Measurements from ENCODE around the gene HOXB8. TPM values are rescaled to one million over a fixed set of nuclear protein-coding genes. Genes with fewer than 3 reads are reported as not detected.

The HOXB8 gene
- total RNA-seq, 1 donor from 2014 or later, result not detected

DNA sequence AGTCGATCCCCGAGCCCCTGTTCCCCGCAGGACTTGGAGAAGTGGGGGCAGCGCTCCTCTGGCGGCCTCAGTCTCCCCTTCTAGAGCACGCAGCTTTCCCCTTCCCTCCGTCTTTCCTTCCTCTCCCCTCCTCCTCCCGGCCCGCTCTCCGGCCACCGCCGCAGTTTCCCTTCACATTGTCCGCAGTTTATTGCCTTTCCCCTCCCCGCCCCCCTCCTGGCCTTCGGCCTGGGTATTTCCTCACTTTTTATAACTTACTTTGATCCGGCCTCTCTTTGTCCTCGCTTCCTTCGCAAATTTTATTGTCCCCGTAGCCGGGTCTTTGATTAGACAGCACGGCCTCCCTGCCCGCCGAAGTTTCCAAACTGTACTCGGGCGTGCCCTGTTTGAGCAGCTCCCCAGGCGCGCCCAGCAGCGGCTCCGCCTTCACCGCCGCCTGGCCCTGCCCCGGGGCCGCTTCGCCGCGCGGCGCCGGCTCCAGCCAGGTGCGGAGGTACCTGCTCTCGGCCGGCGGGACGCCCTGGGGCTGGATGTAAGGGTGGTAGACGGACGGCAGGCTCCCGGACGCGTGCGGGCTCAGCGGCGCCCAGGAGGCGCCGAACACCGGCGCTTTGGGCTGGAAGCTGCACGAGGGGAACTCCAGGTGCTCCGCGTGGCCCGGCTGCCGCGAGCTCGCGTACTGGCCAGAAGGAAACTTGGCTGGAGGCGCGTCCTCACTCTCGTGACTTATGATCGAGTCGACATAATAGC, 10.6 kb upstream of the HOXB8 start:
- Mint-ChIP-seq H3K9me3 (no peaks in the 10 kb centered on the region), H3K4me3 (ENCODE audit: low read depth) (peak overlapping the region; percentile 82), H3K4me1 (ENCODE audit: low read depth) (peaks cover 12% of the 10 kb centered on the region), H3K36me3 (ENCODE audit: low read depth) (no peaks in the 10 kb centered on the region), H3K27me3 (ENCODE audit: low read depth) (peaks cover 81% of the 10 kb centered on the region), H3K27ac (no peak overlapping the region)
- DNase-seq (ENCODE audit: low spot score), result no peak
- intact Hi-C loops (cut with micrococcal nuclease), result loop anchor here (10.0 kb wide), 1 partner anchor 869 kb away; the partner anchor contains the start of gene NGFR

DNA sequence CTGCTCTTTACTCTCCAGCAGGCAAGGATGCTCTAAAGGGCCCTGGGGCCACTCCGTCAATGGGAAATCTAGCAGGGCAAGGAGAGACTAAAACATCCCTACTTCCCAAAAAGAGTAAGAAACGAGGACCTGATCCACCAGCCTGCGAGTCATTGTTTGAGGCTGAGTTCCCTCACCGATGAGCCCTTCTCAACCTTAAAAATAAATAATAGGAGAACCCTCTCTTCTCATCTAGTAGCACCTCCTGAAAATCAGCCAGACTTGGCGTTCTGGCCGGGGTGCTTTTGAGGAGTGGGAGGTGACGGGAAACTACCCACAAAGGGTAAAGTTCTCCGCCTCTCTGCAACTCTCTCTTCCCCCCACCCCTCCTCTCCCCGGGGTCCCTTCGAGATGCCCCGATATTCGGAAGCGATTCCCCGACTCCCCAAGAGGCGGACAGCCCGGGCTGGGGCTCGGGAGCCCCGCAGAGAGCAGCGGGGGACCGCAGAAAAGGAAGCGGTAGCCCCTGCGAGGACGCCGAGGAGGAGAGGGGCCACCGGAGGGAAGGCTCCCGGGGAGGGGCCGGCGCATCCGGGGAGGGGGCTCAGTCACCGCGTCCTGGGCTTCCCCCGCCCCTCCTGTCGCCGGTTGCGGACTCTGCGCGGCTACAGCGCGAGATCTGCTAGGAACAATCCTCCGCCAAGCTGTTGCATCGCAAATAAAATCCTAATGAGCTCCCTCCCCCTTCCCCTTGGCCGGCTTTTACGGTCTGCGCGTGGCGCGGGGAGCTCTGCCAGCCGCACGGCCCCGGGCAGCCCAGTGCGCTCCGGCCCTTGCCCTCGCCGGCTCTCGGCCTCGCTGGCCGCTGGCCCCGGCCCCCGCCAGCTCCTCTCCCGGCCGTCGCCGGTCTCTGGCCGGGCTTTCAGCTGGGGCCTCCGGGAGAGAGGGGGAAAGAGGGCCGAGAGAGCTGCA, 9.7 kb upstream of the HOXB8 start:
- no peak overlapping the region for H3K27ac Mint-ChIP-seq

DNA sequence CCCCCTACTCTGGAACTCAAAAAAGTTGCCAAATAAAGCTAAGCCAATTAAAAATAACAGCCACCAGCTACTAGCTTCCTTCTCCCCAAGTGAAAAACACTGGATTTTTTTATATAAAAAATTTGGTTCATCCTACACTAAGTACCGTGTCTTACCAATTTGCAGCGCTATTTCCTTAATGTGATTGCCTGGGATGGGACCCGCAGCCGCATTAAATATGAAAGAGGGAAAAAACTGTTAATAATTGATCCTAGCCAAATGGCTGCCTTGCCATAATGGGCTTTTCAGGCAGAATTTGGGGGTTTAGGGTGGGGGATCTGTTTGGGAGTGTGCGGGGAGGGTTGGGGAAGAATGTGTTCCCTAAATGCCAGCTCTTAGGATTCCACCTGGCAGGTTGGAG, 9.0 kb upstream of the HOXB8 start:
- no peak for DNase-seq (ENCODE audit: low spot score)
- Mint-ChIP-seq H3K27me3 (ENCODE audit: low read depth) (peaks cover 79% of the 10 kb centered on the region), H3K36me3 (ENCODE audit: low read depth) (no peaks in the 10 kb centered on the region), H3K4me3 (ENCODE audit: low read depth) (no peak overlapping the region), H3K9me3 (no peaks in the 10 kb centered on the region), H3K27ac (no peak overlapping the region), H3K4me1 (ENCODE audit: low read depth) (peaks cover 14% of the 10 kb centered on the region)
- intact Hi-C loops (cut with micrococcal nuclease), result loop anchor here (10.0 kb wide), 1 partner anchor 871 kb away; the partner anchor contains the start of gene NGFR

More for the DNA sequence above, 9.7 kb upstream of the HOXB8 start:
- Mint-ChIP-seq H3K36me3 (ENCODE audit: low read depth) (no peaks in the 10 kb centered on the region), H3K27me3 (ENCODE audit: low read depth) (peaks cover 80% of the 10 kb centered on the region), H3K9me3 (no peaks in the 10 kb centered on the region), H3K4me1 (ENCODE audit: low read depth) (peaks cover 12% of the 10 kb centered on the region), H3K4me3 (ENCODE audit: low read depth) (peak overlapping the region; percentile 3)
- intact Hi-C loops (cut with micrococcal nuclease), result loop anchor here (10.0 kb wide), 1 partner anchor 870 kb away; the partner anchor contains the start of gene NGFR
- no peak for DNase-seq (ENCODE audit: low spot score)

DNA sequence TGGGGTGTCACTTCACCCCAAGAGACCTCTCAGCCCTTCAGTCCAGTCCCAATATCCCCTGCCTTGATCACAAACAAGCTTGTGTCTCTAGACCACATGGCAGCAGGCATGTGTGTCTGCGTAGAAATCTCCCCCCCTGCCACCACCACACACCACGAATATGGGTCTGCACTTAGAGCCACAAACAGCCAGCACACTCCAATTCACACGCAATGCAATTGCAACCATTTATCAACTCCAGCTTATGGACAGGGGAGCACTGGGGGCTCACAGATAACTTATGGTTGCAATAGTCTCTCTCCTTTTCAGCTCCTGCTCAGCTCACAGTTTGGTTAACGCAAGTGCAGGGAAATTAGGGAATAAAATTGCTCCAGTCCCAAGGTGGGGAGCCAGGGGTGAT, 8.5 kb upstream of the HOXB8 start:
- no peak overlapping the region for H3K4me3 Mint-ChIP-seq (ENCODE audit: low read depth)
- H3K27ac Mint-ChIP-seq, result no peak overlapping the region
- intact Hi-C loops (cut with micrococcal nuclease), result loop anchor here (10.0 kb wide), 1 partner anchor 871 kb away; the partner anchor contains the start of gene NGFR
- H3K36me3 Mint-ChIP-seq (ENCODE audit: low read depth), result no peaks in the 10 kb centered on the region
- H3K27me3 Mint-ChIP-seq (ENCODE audit: low read depth), result peaks cover 79% of the 10 kb centered on the region
- no peak for DNase-seq (ENCODE audit: low spot score)
- H3K4me1 Mint-ChIP-seq (ENCODE audit: low read depth), result peaks cover 16% of the 10 kb centered on the region
- no peaks in the 10 kb centered on the region for H3K9me3 Mint-ChIP-seq

DNA sequence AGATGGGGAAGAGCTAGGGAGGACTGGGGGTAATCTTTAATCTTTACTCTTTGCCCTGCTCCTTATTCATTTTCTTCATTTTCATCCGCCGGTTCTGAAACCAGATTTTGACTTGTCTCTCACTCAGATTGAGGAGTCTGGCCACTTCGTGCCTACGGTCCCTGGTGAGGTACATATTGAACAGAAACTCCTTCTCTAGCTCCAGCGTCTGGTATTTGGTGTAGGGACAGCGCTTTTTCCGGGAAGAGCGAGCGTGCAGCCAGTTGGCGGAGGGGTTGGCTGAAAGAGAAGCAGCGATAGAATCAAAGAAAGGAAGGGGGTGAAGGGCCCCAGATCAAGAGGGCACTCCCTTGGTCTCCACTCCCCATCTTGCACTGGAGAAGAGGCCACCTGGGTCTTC, 7.8 kb upstream of the HOXB8 start:
- Mint-ChIP-seq H3K27ac (no peak overlapping the region), H3K36me3 (ENCODE audit: low read depth) (no peaks in the 10 kb centered on the region), H3K27me3 (ENCODE audit: low read depth) (peaks cover 77% of the 10 kb centered on the region), H3K9me3 (no peaks in the 10 kb centered on the region), H3K4me3 (ENCODE audit: low read depth) (no peak overlapping the region), H3K4me1 (ENCODE audit: low read depth) (peaks cover 20% of the 10 kb centered on the region)
- DNase-seq (ENCODE audit: low spot score), result no peak
- intact Hi-C loops (cut with micrococcal nuclease), result loop anchor here (10.0 kb wide), 1 partner anchor 872 kb away; the partner anchor contains the start of gene NGFR

DNA sequence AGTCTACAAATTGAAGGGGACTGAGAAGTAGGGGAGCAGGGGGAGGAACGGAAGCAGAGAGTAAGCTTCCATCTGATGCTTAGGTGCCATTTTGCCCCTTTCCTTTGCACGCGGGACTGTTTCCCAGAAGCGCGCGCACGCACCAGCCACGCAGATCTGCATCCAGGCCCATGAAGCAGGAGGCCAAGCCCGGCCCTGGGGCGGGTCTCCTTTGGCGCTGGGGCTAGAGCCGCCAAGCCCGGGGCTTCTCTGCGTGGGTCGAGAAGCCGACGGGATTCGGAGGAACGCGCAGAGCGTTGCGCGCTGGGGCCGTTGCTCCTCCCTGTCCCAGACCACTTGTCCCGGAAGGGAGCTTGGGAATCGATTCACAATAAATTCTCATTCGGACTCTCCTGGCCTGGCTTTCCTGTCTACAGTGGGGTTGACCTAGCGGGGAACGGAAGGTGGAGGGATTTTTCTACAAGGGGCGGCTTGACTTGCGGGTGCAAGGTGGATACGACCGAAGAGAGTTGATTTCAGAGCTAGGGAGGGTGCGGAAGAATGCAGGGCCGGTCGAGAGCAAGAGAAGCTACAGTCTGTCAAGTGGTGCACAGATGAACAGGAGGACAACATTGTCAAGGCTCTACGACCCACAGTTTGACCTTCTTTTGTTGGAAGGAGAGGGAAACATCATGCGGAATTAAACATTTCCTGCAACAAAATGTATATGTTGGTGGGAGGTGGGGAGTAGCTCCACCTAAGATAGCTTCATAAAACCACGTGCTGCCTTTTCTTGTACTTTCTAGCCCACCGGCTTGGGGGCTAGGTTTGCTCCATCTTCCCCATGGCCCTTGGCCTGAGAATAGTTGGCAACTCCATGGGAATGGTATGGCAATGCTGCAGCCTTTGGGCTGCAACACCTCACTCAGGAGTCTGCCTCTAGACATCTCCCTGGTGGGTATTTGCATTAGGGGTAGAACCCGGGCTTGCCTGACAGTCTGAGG, 6.6 kb upstream of the HOXB8 start:
- Mint-ChIP-seq H3K4me1 (ENCODE audit: low read depth) (peaks cover 23% of the 10 kb centered on the region), H3K27me3 (ENCODE audit: low read depth) (peaks cover 79% of the 10 kb centered on the region), H3K4me3 (ENCODE audit: low read depth) (no peak overlapping the region), H3K9me3 (no peaks in the 10 kb centered on the region), H3K36me3 (ENCODE audit: low read depth) (no peaks in the 10 kb centered on the region), H3K27ac (no peak overlapping the region)
- intact Hi-C loops (cut with micrococcal nuclease), result loop anchor here (10.0 kb wide), 1 partner anchor 873 kb away; the partner anchor contains the start of gene NGFR
- no peak for DNase-seq (ENCODE audit: low spot score)

DNA sequence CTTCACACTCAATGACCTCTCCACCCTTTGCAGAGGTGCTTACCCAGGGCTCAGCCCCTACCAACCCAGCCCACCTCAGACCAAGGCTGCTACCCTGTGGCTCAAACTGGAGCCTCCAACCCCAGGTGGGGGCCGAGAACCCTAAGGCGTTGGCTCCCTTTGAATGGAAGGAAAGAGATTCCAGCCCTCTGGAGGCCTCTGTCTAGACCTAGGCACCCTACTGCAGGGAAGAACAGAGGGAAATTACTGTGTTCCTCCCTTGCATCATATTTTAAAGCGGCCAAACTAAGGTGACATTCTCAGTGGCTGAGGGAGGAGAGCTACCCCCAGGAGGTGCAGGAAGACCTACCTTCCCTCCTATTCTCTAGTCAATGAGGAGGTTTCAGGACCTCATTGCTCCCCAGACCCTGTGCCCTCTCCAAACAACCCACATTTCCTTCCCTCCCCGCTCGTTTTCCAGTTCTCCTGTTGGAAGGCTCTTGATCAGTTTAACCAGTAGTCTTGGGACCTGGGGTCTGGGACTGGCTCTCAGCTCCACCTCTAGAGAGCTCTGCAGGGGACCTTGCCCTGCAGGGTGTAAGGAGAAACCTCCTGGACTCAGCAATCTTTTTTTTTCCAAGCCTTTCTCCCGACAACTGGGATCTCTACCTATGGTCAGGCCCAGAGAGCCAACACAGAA, 5.5 kb upstream of the HOXB8 start:
- H3K4me3 Mint-ChIP-seq (ENCODE audit: low read depth), result no peak overlapping the region
- peaks cover 20% of the 10 kb centered on the region for H3K4me1 Mint-ChIP-seq (ENCODE audit: low read depth)
- intact Hi-C loops (cut with micrococcal nuclease), result loop anchor here (10.0 kb wide), 1 partner anchor 874 kb away; the partner anchor contains the start of gene NGFR
- H3K27ac Mint-ChIP-seq, result no peak overlapping the region
- no peaks in the 10 kb centered on the region for H3K9me3 Mint-ChIP-seq
- no peak for DNase-seq (ENCODE audit: low spot score)
- no peaks in the 10 kb centered on the region for H3K36me3 Mint-ChIP-seq (ENCODE audit: low read depth)
- H3K27me3 Mint-ChIP-seq (ENCODE audit: low read depth), result peaks cover 85% of the 10 kb centered on the region

DNA sequence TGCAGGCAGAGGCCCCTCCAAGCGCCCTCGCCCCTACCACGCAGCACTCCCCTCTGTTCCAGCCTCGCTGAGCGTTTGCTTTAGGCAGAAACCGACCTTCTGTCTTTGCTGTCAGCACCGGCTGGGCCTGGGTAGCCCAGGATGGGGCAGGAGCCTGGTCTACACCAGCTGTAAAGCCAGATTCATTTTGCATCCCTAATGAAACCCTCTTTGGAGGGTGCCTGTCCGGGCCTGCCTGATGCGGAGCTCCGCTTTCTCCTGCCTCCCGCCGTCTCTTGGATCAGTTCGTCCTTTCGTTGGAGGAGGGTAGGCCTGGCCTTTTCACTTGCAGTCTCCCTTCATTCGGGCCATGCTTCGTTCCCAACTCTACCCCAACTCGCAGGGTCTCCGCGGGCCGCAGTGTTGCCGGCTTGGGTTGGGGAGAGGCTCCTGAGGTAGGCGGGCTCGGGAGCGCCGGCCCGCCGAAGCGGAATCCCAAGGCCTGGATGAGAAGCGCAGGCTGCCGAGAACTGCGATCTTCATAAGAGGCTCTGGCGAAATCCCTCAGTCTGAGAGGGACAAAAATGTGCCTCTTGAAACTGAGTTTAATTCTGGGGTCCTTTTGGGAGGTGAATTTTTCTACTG, 4.8 kb upstream of the HOXB8 start:
- intact Hi-C loops (cut with micrococcal nuclease), result loop anchor here (10.0 kb wide), 2 partner anchors 875 to 1345 kb away; partner anchors contain the start of genes DLX4 and NGFR
- Mint-ChIP-seq H3K4me3 (ENCODE audit: low read depth) (no peak overlapping the region), H3K27me3 (ENCODE audit: low read depth) (peaks cover 88% of the 10 kb centered on the region), H3K9me3 (no peaks in the 10 kb centered on the region), H3K4me1 (ENCODE audit: low read depth) (peaks cover 23% of the 10 kb centered on the region), H3K36me3 (ENCODE audit: low read depth) (no peaks in the 10 kb centered on the region), H3K27ac (no peak overlapping the region)
- DNase-seq (ENCODE audit: low spot score), result no peak

DNA sequence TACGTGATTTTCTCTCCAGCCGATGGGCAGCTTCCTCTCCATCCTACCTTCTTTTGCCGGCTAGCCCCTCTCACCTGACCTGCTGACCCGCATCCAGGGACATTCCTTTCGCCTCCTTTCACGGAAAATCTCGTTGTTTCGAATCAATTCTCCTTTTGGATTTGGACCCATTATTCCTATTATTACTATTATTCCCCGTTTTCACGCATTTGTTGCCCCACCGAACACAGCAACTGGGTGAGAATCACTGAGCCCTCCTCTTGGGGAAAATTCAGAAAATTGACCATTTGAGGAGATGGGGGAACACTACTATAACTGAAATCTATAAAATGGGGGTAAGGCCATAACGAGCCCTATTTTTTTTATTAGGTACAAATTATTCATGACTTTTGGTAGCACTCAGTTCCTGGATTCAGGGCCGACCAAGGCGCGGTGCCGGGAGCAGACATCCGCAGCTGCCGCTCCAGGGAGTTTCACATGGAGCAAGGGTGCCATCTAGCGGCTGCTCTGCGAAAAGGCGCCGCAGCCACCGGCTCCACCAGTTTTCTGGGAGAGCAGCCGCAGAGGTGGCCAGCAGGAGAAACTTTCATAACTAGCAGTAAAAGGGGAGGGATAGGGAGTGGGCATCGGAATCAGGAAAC, 3.3 kb upstream of the HOXB8 start:
- DNase-seq (ENCODE audit: low spot score), result peak; percentile 77
- peaks cover 87% of the 10 kb centered on the region for H3K27me3 Mint-ChIP-seq (ENCODE audit: low read depth)
- H3K9me3 Mint-ChIP-seq, result no peaks in the 10 kb centered on the region
- intact Hi-C loops (cut with micrococcal nuclease), result loop anchor here (1.0 to 10.0 kb wide), 3 partner anchors 21 to 1346 kb away; partner anchors contain the start of gene DLX4
- peaks cover 27% of the 10 kb centered on the region for H3K4me1 Mint-ChIP-seq (ENCODE audit: low read depth)
- no peaks in the 10 kb centered on the region for H3K36me3 Mint-ChIP-seq (ENCODE audit: low read depth)
- H3K4me3 Mint-ChIP-seq (ENCODE audit: low read depth), result no peak overlapping the region
- peak overlapping the region; percentile 14 for H3K27ac Mint-ChIP-seq

DNA sequence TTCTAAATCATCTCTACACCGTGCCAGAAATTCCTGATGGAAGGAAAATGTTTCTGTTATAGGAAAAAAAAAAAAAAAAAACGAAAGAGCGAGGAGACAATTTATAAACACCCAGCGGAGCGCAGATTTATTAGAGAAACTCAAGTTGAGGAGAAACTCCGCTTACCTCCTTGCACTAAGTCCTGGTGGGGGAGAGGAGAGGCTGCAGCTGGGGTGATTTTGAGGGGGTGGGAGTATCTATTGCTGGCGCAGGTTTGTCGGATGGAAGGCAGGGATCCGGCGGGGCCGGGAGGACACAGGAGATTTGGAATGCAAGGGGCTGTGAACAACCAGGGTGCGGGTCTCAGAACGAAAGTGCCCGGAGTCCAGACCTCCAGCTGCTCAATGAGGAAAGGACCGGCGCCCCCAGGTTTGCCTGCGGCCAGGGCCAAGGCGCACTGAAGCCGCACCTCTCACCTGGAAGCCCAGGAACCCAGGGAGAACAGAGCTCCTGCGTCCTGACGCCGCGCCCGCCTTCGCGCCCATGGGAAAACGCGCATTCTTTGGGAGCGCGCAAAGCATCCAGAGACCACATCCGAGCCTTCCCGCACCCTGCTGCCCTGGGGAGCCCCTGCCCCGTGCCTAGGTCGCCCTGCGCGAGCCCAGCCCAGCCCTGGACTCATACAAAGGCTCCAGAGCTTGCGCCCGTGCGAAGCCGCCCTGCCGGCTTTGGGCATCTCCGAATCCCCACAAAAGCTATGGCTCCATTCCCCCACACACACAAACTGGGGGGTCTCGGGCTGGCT, 2.6 kb upstream of the HOXB8 start:
- Mint-ChIP-seq H3K27ac (no peak overlapping the region), H3K4me3 (ENCODE audit: low read depth) (no peak overlapping the region), H3K27me3 (ENCODE audit: low read depth) (peaks cover 85% of the 10 kb centered on the region), H3K9me3 (no peaks in the 10 kb centered on the region), H3K36me3 (ENCODE audit: low read depth) (no peaks in the 10 kb centered on the region), H3K4me1 (ENCODE audit: low read depth) (peaks cover 29% of the 10 kb centered on the region)
- intact Hi-C loops (cut with micrococcal nuclease), result loop anchor here (1.0 to 10.0 kb wide), 3 partner anchors 20 to 1347 kb away; partner anchors contain the start of gene DLX4
- no peak for DNase-seq (ENCODE audit: low spot score)
